SU-DHL-6 (cell line): ENCODE measurements around the gene WDR54.

ENCODE experiments used
- CTCF ChIP-seq: fragments of 200-600 bp; sonication (generic); IDR thresholded peaks from one replicate; pipeline ENCODE4 v1.5.1; 2017; ENCODE audit warnings: antibody characterized with exemption, mild to moderate bottlenecking, low read length, moderate library complexity; ENCODE audit not compliant: insufficient read depth, poor library complexity, severe bottlenecking
- EZH2phosphoT487 ChIP-seq: fragments of 200-600 bp; sonication (generic), shearing (Covaris generic); conservative IDR thresholded peaks from 2 replicates; pipeline ENCODE4 v1.6.1; 2018; ENCODE audit warnings: mild to moderate bottlenecking, antibody characterized with exemption, low read length, moderate library complexity, mixed read lengths

DNA sequence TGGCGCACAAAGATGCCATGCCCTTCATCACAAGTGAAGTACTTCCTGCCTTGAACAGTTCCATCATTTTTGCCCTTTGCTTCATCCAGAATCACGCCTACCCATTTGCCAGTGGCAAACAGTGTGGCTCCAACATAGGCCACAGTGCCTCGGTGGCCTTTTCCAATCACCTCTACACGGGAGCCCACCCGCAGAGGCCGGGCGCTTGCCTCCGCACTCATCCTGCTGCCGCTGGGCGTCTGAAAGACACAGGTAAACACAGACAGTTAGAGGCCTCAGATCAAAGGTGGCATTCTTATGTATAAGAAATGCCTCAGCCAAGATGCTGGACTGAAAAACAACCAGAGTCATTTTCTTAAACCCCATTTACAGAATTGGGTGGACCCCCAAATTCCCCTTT is 43.5 kb upstream of the WDR54 start:
- no peak for TF ChIP-seq CTCF
- TF ChIP-seq EZH2phosphoT487 = no peak
